ENCODE results near the gene TDRD10.

GRCh38 chr1:154572468-154573167, 70.6 kb downstream of the TDRD10 start:
- TF ChIP-seq POLR2A (IDR thresholded peaks at IDR 0.05; ENCODE audit: low read depth, low read length) (no peak), TAF1 (IDR thresholded peaks at IDR 0.05; ENCODE audit: low read depth, low read length) (no peak)
